Keratinocyte (primary cell): ENCODE results near the gene SLC15A4. TPM values are rescaled to one million over a fixed set of nuclear protein-coding genes. Genes with fewer than 3 reads are reported as not detected.

ENCODE experiments used
- DNase-seq: peaks from one replicate; pipeline ENCODE4 v3.0.0-alpha.2; 2011; ENCODE audit warnings: low read depth, missing footprints, low spot score
- FAIRE-seq: peaks from 2 replicates; lab custom pipeline; 2011; peaks lifted over from hg19 to GRCh38; lab: Jason Lieb, UNC
- H2AFZ ChIP-seq: 2 replicates; pipeline ENCODE4 v1.6.0; 2012; ENCODE audit warnings: low read length, control low read depth, inconsistent platforms; ENCODE audit not compliant: control insufficient read depth
- H3K27ac ChIP-seq: 2 replicates; pipeline ENCODE4 v1.5.1; 2011; ENCODE audit warnings: low read length; ENCODE audit not compliant: control insufficient read depth, insufficient read depth
- H3K27me3 ChIP-seq: 3 replicates; pipeline ENCODE4 v1.6.0; 2011; ENCODE audit warnings: low read length; ENCODE audit not compliant: control insufficient read depth, insufficient read depth; ENCODE audit errors: extremely low read depth
- H3K36me3 ChIP-seq, 2 experiments: 2 replicates in 1 of 2; 3 replicates in 1 of 2; pipeline ENCODE4 v1.5.1; 2011; ENCODE audit warnings: low read length in 2 of 2, mild to moderate bottlenecking in 1 of 2; ENCODE audit not compliant: control insufficient read depth in 2 of 2, insufficient read depth in 2 of 2; ENCODE audit errors: extremely low read depth in 1 of 2
- H3K4me1 ChIP-seq: 3 replicates; pipeline ENCODE4 v1.5.1; 2011; ENCODE audit warnings: low read length; ENCODE audit not compliant: control insufficient read depth, insufficient read depth; ENCODE audit errors: extremely low read depth
- H3K4me2 ChIP-seq: 3 replicates; pipeline ENCODE4 v1.6.0; 2011; ENCODE audit warnings: low read depth, low read length; ENCODE audit not compliant: control insufficient read depth, insufficient read depth; ENCODE audit errors: extremely low read depth
- H3K4me3 ChIP-seq, 3 experiments: fragments of 200-600 bp in 1 of 3; sonication (generic) in 1 of 3; 2 replicates in 2 of 3; 3 replicates in 1 of 3; pipeline ENCODE4 v1.5.1; 2011 to 2016; ENCODE audit warnings: low read length in 3 of 3, mild to moderate bottlenecking in 3 of 3, control low read depth in 2 of 3, inconsistent platforms in 1 of 3, low read depth in 1 of 3, mixed read lengths in 1 of 3, mixed run types in 1 of 3, moderate library complexity in 1 of 3; ENCODE audit not compliant: control insufficient read depth in 2 of 3, insufficient read depth in 2 of 3; ENCODE audit errors: extremely low read depth in 1 of 3
- H3K79me2 ChIP-seq: 2 replicates; pipeline ENCODE4 v1.6.0; 2012; ENCODE audit warnings: low read length; ENCODE audit not compliant: control insufficient read depth, insufficient read depth
- H3K9ac ChIP-seq: 3 replicates; pipeline ENCODE4 v1.6.0; 2011; ENCODE audit warnings: low read length; ENCODE audit not compliant: control insufficient read depth, insufficient read depth; ENCODE audit errors: extremely low read depth
- H3K9me1 ChIP-seq: 3 replicates; pipeline ENCODE4 v1.6.0; 2011; ENCODE audit warnings: low read length; ENCODE audit not compliant: control insufficient read depth, insufficient read depth; ENCODE audit errors: extremely low read depth
- H3K9me3 ChIP-seq: 2 replicates; pipeline ENCODE4 v1.5.1; 2012; ENCODE audit warnings: low read depth, low read length; ENCODE audit not compliant: control insufficient read depth
- H4K20me1 ChIP-seq: 3 replicates; pipeline ENCODE4 v1.6.0; 2011; ENCODE audit warnings: low read length; ENCODE audit not compliant: control insufficient read depth, insufficient read depth; ENCODE audit errors: extremely low read depth
- EZH2 ChIP-seq: IDR thresholded peaks from one replicate; pipeline ENCODE4 v1.6.1; 2012; ENCODE audit warnings: inconsistent platforms, mild to moderate bottlenecking, low read length, moderate library complexity
- dilution Hi-C: fragments of 300-500 bp; cut with MboI; formaldehyde crosslinking; loops from one replicate; pipeline ENCODE4 v1.7.0; 2020; ENCODE audit warnings: low sequenced_read_pairs; ENCODE audit not compliant: extremely low pct_ligation_motif_present
- polyA plus RNA-seq, 5 experiments: library from polyadenylated mRNA; depleted of rRNA in 3 of 5; stranded (reverse) in 3 of 5; stranded (forward) in 1 of 5; unstranded in 1 of 5; fragments of >200 nt; gene quantifications; 1 replicate in 1 of 5; 2 replicates in 3 of 5; 3 replicates in 1 of 5; pipeline versions ENCODE4 v1.2.1 to v1.2.3, GENCODE V29; 2011 to 2012; ENCODE audit warnings: missing spikeins in 2 of 5, low read depth in 1 of 5, low replicate concordance in 1 of 5
- TF ChIP-seq, protein P1 (sequence below), 3 experiments: IDR thresholded peaks in 1 of 3; conservative IDR thresholded peaks in 1 of 3; optimal IDR thresholded peaks in 1 of 3; 2 replicates in 2 of 3; 3 replicates in 1 of 3; pipeline versions ENCODE3 to v1.5.1; 2011; ENCODE audit warnings: low read length in 3 of 3, mild to moderate bottlenecking in 3 of 3, moderate library complexity in 2 of 3, control low read depth in 1 of 3, inconsistent platforms in 1 of 3; ENCODE audit not compliant: insufficient read depth in 2 of 3; ENCODE audit errors: extremely low read depth in 1 of 3

Gene SLC15A4
- polyA plus RNA-seq, 1 donor (not counting 4 experiments of a cell fraction or from before 2014, with no cell fraction given): 39.3 TPM

DNA sequence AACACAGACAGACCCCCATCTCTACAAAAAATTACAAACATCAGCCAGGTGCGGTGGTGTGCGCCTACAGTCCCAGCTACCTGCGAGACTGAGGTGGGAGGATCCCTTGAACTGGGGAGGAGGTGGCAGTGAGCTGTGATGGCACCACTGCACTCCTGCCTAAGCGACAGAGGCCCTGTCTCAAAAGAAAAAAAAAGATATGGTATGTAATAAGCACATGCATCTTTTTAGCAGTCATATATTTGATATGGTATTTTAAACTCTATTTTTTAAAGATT, 7.2 kb downstream of the SLC15A4 start:
- Histone ChIP-seq H3K4me1 (peaks cover 18% of the 10 kb centered on the region), H2AFZ (no peak overlapping the region), H3K4me3 (no peak overlapping the region), H3K9me3 (no peaks in the 10 kb centered on the region), H3K79me2 (peaks cover 96% of the 10 kb centered on the region), H3K27me3 (no peaks in the 10 kb centered on the region), H3K9ac (no peak overlapping the region), H3K4me2 (no peak overlapping the region), H3K27ac (no peak overlapping the region), H3K36me3 (peaks cover 16 to 18% of the 10 kb centered on the region in 2 experiments), H3K9me1 (no peaks in the 10 kb centered on the region), H4K20me1 (peaks cover 3% of the 10 kb centered on the region)
- FAIRE-seq (no peak), DNase-seq (no peak)
- TF ChIP-seq EZH2: no peak
- TF ChIP-seq, protein P1, sequence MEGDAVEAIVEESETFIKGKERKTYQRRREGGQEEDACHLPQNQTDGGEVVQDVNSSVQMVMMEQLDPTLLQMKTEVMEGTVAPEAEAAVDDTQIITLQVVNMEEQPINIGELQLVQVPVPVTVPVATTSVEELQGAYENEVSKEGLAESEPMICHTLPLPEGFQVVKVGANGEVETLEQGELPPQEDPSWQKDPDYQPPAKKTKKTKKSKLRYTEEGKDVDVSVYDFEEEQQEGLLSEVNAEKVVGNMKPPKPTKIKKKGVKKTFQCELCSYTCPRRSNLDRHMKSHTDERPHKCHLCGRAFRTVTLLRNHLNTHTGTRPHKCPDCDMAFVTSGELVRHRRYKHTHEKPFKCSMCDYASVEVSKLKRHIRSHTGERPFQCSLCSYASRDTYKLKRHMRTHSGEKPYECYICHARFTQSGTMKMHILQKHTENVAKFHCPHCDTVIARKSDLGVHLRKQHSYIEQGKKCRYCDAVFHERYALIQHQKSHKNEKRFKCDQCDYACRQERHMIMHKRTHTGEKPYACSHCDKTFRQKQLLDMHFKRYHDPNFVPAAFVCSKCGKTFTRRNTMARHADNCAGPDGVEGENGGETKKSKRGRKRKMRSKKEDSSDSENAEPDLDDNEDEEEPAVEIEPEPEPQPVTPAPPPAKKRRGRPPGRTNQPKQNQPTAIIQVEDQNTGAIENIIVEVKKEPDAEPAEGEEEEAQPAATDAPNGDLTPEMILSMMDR (optimal IDR thresholded peaks at IDR 0.05 in 1 of 3, IDR thresholded peaks at IDR 0.05 in 1 of 3, conservative IDR thresholded peaks at IDR 0.05 in 1 of 3; ENCODE audit: extremely low read depth in 1 of 3, insufficient read depth in 2 of 3, low read length in 3 of 3): no peak
- dilution Hi-C loops: no loop called here

DNA sequence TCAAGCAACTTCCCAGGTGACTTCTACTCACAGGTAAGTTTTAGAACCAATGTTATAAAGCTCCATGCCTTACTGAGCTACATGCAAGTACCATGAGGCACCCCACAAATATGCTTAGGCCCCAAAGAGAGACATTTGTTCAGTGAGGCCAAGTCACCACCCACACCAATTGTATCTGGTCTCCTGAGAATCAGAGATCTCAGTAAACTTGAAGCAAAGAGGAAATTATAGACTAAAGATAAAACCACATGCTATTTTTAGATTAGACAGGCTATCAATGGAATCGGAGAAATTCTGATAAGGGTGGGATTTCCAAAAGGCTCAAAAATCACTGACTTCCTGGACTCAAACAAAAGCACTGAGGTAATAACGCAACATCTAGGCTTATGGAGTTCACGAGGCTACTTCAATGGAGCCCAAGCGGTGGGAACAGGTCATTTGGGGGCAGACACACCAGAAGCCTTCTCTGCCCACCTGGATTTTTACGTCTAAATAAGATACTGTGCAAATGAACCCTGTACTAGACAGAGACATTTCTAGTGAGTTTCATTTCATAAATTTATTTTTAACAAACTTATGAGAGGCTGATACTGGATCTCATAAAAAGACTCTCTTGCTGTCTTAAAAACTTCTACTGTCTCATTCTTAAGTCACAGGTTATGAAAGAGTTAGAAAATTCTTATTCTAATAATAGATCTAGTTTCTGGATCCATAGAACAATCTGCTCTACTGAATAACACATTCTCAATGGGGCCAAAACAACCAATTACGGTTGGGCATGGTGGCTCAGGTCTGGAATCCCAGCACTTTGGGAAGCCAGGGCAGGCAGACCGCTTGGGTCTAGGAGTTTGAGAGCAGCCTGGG, 7.7 kb downstream of the SLC15A4 start:
- Histone ChIP-seq H3K9me3 (no peaks in the 10 kb centered on the region), H3K4me3 (no peak overlapping the region), H3K79me2 (peaks cover 96% of the 10 kb centered on the region), H3K9me1 (no peaks in the 10 kb centered on the region), H3K4me2 (no peak overlapping the region), H3K27ac (no peak overlapping the region), H3K9ac (no peak overlapping the region), H2AFZ (no peak overlapping the region), H3K27me3 (no peaks in the 10 kb centered on the region), H4K20me1 (peaks cover 3% of the 10 kb centered on the region), H3K4me1 (peaks cover 18% of the 10 kb centered on the region), H3K36me3 (peaks cover 16 to 17% of the 10 kb centered on the region in 2 experiments)
- TF ChIP-seq, protein P1 (optimal IDR thresholded peaks at IDR 0.05 in 1 of 3, IDR thresholded peaks at IDR 0.05 in 1 of 3, conservative IDR thresholded peaks at IDR 0.05 in 1 of 3; ENCODE audit: extremely low read depth in 1 of 3, insufficient read depth in 2 of 3, low read length in 3 of 3): no peak
- TF ChIP-seq EZH2: no peak
- DNase-seq: no peak
- dilution Hi-C loops: no loop called here
- FAIRE-seq: no peak
